Stimulated activated CD8-positive, alpha-beta memory T cell treated with anti-CD3 and anti-CD28 coated beads, Interleukin-7, amount 100 ng/mL, for 1 hour (primary cell): ENCODE measurements around the gene OR6C2.
"Not testable (repeated sequence)": the region's sequence is repeated elsewhere in the genome, so short reads cannot be mapped to it uniquely, and the experiment has no call there.

Source experiments
- DNase-seq, 2 donors: peaks; one replicate each; pipeline ENCODE4 v3.0.0-alpha.2; 2020; ENCODE audit warnings: low read depth in 2 of 2

OR6C2 gene

GRCh38 chr12:55472264-55472663, 28.4 kb downstream of the OR6C2 start:
- DNase-seq: no peak

- DNase-seq: not testable (repeated sequence)
These were observed 35.3 kb downstream of the OR6C2 start for GRCh38 chr12:55479136-55479535.

GRCh38 chr12:55484284-55484683, 40.4 kb downstream of the OR6C2 start:
- not testable (repeated sequence) for DNase-seq

GRCh38 chr12:55492078-55492477, 48.2 kb downstream of the OR6C2 start, which contains the start of gene OR6C68:
Gene OR6C68, plus strand, starts transcription at chr12:55492378. Its CDS starts 0 bp downstream, at chr12:55492378.
- no peak for DNase-seq

GRCh38 chr12:55495490-55495889, 51.6 kb downstream of the OR6C2 start:
- no peak for DNase-seq

- no peak for DNase-seq
These were observed 55.4 kb downstream of the OR6C2 start for GRCh38 chr12:55499231-55499630.

GRCh38 chr12:55499810-55500252, 56.0 kb downstream of the OR6C2 start:
- no peak for DNase-seq

- DNase-seq: no peak
These were observed 57.7 kb downstream of the OR6C2 start for GRCh38 chr12:55501601-55502000.
